ENCODE measurements around the gene FGF22. TPM values are rescaled to one million over a fixed set of nuclear protein-coding genes. Genes with fewer than 3 reads are reported as not detected.

FGF22 gene
- total and polyA plus RNA-seq, 2 of the 4 experiments (the other 2 are of a cell fraction): 0.14 TPM; not detected in 1

- BruUV-seq (replicated peaks): no TSS peak
- H3K27me3 ChIP-seq (ENCODE audit: control insufficient read depth, insufficient read depth, low read length): no peaks in the 10 kb centered on the region
- no peak for TF ChIP-seq CEBPB (IDR thresholded peaks at IDR 0.05; ENCODE audit: low read depth, low read length)
- intact Hi-C loops (cut with micrococcal nuclease): no loop called here
- H2BK20ac ChIP-seq (ENCODE audit: low read depth, low read length): no peak overlapping the region
- no peak overlapping the region for H3K4ac ChIP-seq (ENCODE audit: low read depth, low read length)
- H3K9ac ChIP-seq (ENCODE audit: low read depth, low read length): no peak overlapping the region
- DNase-seq (no peak), ATAC-seq (ENCODE audit: low read depth) (no peak)
- no peak overlapping the region for H4K8ac ChIP-seq (ENCODE audit: low read depth in 2 of 2, low read length in 2 of 2)
- H3K9me3 ChIP-seq (ENCODE audit: control insufficient read depth, insufficient read depth, low read length): no peaks in the 10 kb centered on the region
- no peak overlapping the region for H2BK5ac ChIP-seq (ENCODE audit: low read depth, low read length, poor library complexity, severe bottlenecking)
- no peak overlapping the region for H3K27ac ChIP-seq (ENCODE audit: insufficient read depth, low read length)
- H3K4me1 ChIP-seq (ENCODE audit: control insufficient read depth, insufficient read depth, low read length): peaks cover 3% of the 10 kb centered on the region
- no peak overlapping the region for H4K91ac ChIP-seq (ENCODE audit: insufficient read depth, low read depth, low read length)
- H3K56ac ChIP-seq (ENCODE audit: extremely low read depth, insufficient read depth, low read length): no peak overlapping the region
- no peak overlapping the region for H2BK15ac ChIP-seq (ENCODE audit: low read depth, low read length)
- no peak overlapping the region for H3K4me2 ChIP-seq (ENCODE audit: low read depth, low read length)
- no peak overlapping the region for H3K23ac ChIP-seq (ENCODE audit: low read depth, low read length)
- peaks cover 8% of the 10 kb centered on the region for H3K36me3 ChIP-seq (ENCODE audit: control insufficient read depth, insufficient read depth, low read length)
- no peak overlapping the region for H3K4me3 ChIP-seq (ENCODE audit: insufficient read depth, low read depth, low read length)
- H3K18ac ChIP-seq (ENCODE audit: low read depth, low read length): no peak overlapping the region
- no peak overlapping the region for H2AK5ac ChIP-seq (ENCODE audit: low read depth, low read length)
- no peaks in the 10 kb centered on the region for H3K9me1 ChIP-seq (ENCODE audit: insufficient read depth, low read length)
- in situ Hi-C loops (cut with MboI; ENCODE audit: low sequenced_read_pairs): no loop called here
- H4K5ac ChIP-seq (ENCODE audit: low read depth, low read length): no peak overlapping the region
- H2AK9ac ChIP-seq (replicated peaks; ENCODE audit: low read depth, low read length, poor library complexity): no peak overlapping the region
- no peak overlapping the region for H2BK120ac ChIP-seq (ENCODE audit: low read depth, low read length)
- no peaks in the 10 kb centered on the region; a peak in 1 of 4 replicates for H3K79me1 ChIP-seq (ENCODE audit: low read depth in 1 of 2, low read length in 2 of 2)
- no peak overlapping the region for H3K14ac ChIP-seq (replicated peaks; ENCODE audit: low read depth, low read length)
- WGBS, 2 experiments (ENCODE audit: extremely low coverage in 2 of 2, insufficient read length in 1 of 2): 98% methylated on average over 9 of the region's 31 CpGs; no CpG with 5 or more reads in 1 of the 2 experiments
- H4K20me1 ChIP-seq (ENCODE audit: insufficient read depth, low read length): no peaks in the 10 kb centered on the region; the same call in 1 of the 2 replicates
- no peak overlapping the region for H2AFZ ChIP-seq (replicated peaks; ENCODE audit: low read length, poor library complexity)
- dilution Hi-C loops (cut with HindIII; ENCODE audit: low sequenced_read_pairs, unreplicated experiment): no loop called here
- POLR2A ChIA-PET (ENCODE audit: unreplicated experiment): no interaction called here
- CTCF ChIA-PET: no interaction called here
Observed at GRCh38 chr19:640606-641189, 1.0 kb downstream of the FGF22 start.

Measured in IMR-90 (cell line).